GM21515 (cell line): Measurements from ENCODE around the gene HOXB2.
"Not testable (repeated sequence)": the region's sequence is repeated elsewhere in the genome, so short reads cannot be mapped to it uniquely, and the experiment has no call there.

ENCODE experiments used
- ATAC-seq: cut with Tn5 transposase; IDR thresholded peaks from one replicate; pipeline ENCODE4 v1.9.1; 2021; ENCODE audit not compliant: unreplicated experiment

The HOXB2 gene

GRCh38 chr17:48517478-48517877, 27.4 kb downstream of the HOXB2 start:
- ATAC-seq = no peak

GRCh38 chr17:48515925-48516900, 28.7 kb downstream of the HOXB2 start:
- no peak for ATAC-seq

GRCh38 chr17:48514477-48514876, 30.4 kb downstream of the HOXB2 start:
- no peak for ATAC-seq

GRCh38 chr17:48513666-48514455, 31.0 kb downstream of the HOXB2 start:
- no peak for ATAC-seq

GRCh38 chr17:48513097-48513496, 31.8 kb downstream of the HOXB2 start:
- ATAC-seq = no peak

GRCh38 chr17:48510761-48511604, 33.9 kb downstream of the HOXB2 start:
- peak; percentile 40 for ATAC-seq

- ATAC-seq = no peak
Measured at GRCh38 chr17:48510381-48510760, 34.5 kb downstream of the HOXB2 start.

- not testable (repeated sequence) for ATAC-seq
Measured at GRCh38 chr17:48509708-48510107, 35.2 kb downstream of the HOXB2 start.

GRCh38 chr17:48506246-48506645, 38.7 kb downstream of the HOXB2 start:
- no peak for ATAC-seq

GRCh38 chr17:48505788-48506187, 39.1 kb downstream of the HOXB2 start:
- no peak for ATAC-seq

- no peak for ATAC-seq
Measured at GRCh38 chr17:48504953-48505352, 40.0 kb downstream of the HOXB2 start.

GRCh38 chr17:48503747-48504146, 41.2 kb downstream of the HOXB2 start:
- no peak for ATAC-seq

GRCh38 chr17:48502901-48503300, 42.0 kb downstream of the HOXB2 start:
- no peak for ATAC-seq

GRCh38 chr17:48502312-48502711, 42.6 kb downstream of the HOXB2 start:
- no peak for ATAC-seq

GRCh38 chr17:48500435-48501426, 44.2 kb downstream of the HOXB2 start:
- no peak for ATAC-seq

GRCh38 chr17:48499735-48500434, 45.0 kb downstream of the HOXB2 start:
- no peak for ATAC-seq

GRCh38 chr17:48499248-48499647, 45.7 kb downstream of the HOXB2 start:
- ATAC-seq = no peak

GRCh38 chr17:48498164-48498850, 46.6 kb downstream of the HOXB2 start:
- no peak for ATAC-seq

GRCh38 chr17:48497103-48497502, 47.8 kb downstream of the HOXB2 start:
- ATAC-seq = no peak
